Left lung (tissue), 10 donors: ENCODE data around the gene F7. TPM values are rescaled to one million over a fixed set of nuclear protein-coding genes. Genes with fewer than 3 reads are reported as not detected.

Source experiments
- ATAC-seq: fragments of 200-7000 bp; cut with Tn5 transposase; one replicate; pipeline ENCODE4 v1.9.1; 2020; ENCODE audit warnings: moderate library complexity
- DNase-seq, 4 donors: peaks; one replicate each; pipeline ENCODE4 v3.0.0-alpha.2; 2013 to 2020
- H3K27ac ChIP-seq, 2 donors: fragments of 200-600 bp; sonication (generic) in 1 of 2; one replicate each; pipeline versions ENCODE4 v1.5.0 to v1.8.0; 2020 to 2021
- H3K27me3 ChIP-seq, 2 donors: fragments of 200-600 bp; sonication (generic) in 1 of 2; one replicate each; pipeline versions ENCODE4 v1.5.0 to v1.8.0; 2020 to 2021
- H3K36me3 ChIP-seq, 2 donors: fragments of 200-600 bp; sonication (generic) in 1 of 2; one replicate each; pipeline versions ENCODE4 v1.5.0 to v1.8.0; 2020 to 2021
- H3K4me1 ChIP-seq, 2 donors: fragments of 200-600 bp; one replicate each; pipeline ENCODE4 v1.8.0; 2021
- H3K4me3 ChIP-seq, 2 donors: fragments of 200-600 bp; sonication (generic) in 1 of 2; one replicate each; pipeline versions ENCODE4 v1.5.0 to v1.8.0; 2020 to 2021; ENCODE audit warnings: mild to moderate bottlenecking in 1 of 2
- H3K9me3 ChIP-seq, 2 donors: fragments of 200-600 bp; sonication (generic) in 1 of 2; one replicate each; pipeline versions ENCODE4 v1.5.0 to v1.8.0; 2020 to 2021
- CTCF ChIP-seq, 2 donors: fragments of 200-600 bp; sonication (generic) in 1 of 2; IDR thresholded peaks; one replicate each; pipeline versions ENCODE4 v1.5.0 to v1.8.0; 2021; ENCODE audit warnings: antibody characterized with exemption in 2 of 2
- intact Hi-C, 2 donors: fragments of 100-400 bp; cut with DNase I; formaldehyde crosslinking; loops; one replicate each; pipeline versions ENCODE4 v1.11.2 to v1.14.2; 2022
- polyA plus RNA-seq, 6 donors: library from polyadenylated mRNA; unstranded; fragments of 120-200 nt; gene quantifications; one replicate each; pipeline ENCODE4 v1.2.1, GENCODE V29; 2013; ENCODE audit not compliant: insufficient read length in 6 of 6
- total RNA-seq, 2 donors: library from RNA; stranded (reverse); fragmentation: NEBNext Ultra II Directional; extraction: Animal tissue kit (Norgen Biotek cat#: 25700); gene quantifications; one replicate each; pipeline ENCODE4 v1.2.1, GENCODE V29; 2021
- donor health status: DM: no; HTN: yes; CAD: no.
- donor health status: DM: no; HTN: no; CAD: no.

The F7 gene
- total and polyA plus RNA-seq, 8 donors: 0.46 to 1.0 (median 0.89) TPM; not detected in 2

GRCh38 chr13:113138792-113139551 lies 33.4 kb downstream of the F7 start:
- no peaks in the 10 kb centered on the region for H3K36me3 ChIP-seq
- no peaks in the 10 kb centered on the region for H3K4me1 ChIP-seq
- H3K27me3 ChIP-seq: no peaks in the 10 kb centered on the region
- DNase-seq: no peak
- H3K9me3 ChIP-seq: no peaks in the 10 kb centered on the region
- no peak for TF ChIP-seq CTCF (IDR thresholded peaks at IDR 0.05)
- H3K27ac ChIP-seq: no peak overlapping the region
- H3K4me3 ChIP-seq: no peak overlapping the region
- ATAC-seq: no peak
- intact Hi-C loops: no loop called here

GRCh38 chr13:113139577-113139976 lies 34.0 kb downstream of the F7 start:
- intact Hi-C loops: no loop called here
- no peak for DNase-seq
- Histone ChIP-seq H3K9me3 (no peaks in the 10 kb centered on the region), H3K4me3 (no peak overlapping the region), H3K27me3 (no peaks in the 10 kb centered on the region), H3K4me1 (no peaks in the 10 kb centered on the region), H3K36me3 (no peaks in the 10 kb centered on the region), H3K27ac (no peak overlapping the region)
- ATAC-seq: no peak
- no peak for TF ChIP-seq CTCF (IDR thresholded peaks at IDR 0.05)

GRCh38 chr13:113140677-113141600 lies 35.3 kb downstream of the F7 start:
- intact Hi-C loops: no loop called here
- Histone ChIP-seq H3K4me3 (no peak overlapping the region), H3K4me1 (no peaks in the 10 kb centered on the region), H3K27ac (no peak overlapping the region), H3K27me3 (no peaks in the 10 kb centered on the region), H3K9me3 (no peaks in the 10 kb centered on the region), H3K36me3 (no peaks in the 10 kb centered on the region)
- DNase-seq (peak in 1 of 4 donors; percentile 61), ATAC-seq (no peak)
- TF ChIP-seq CTCF (IDR thresholded peaks at IDR 0.05): no peak

GRCh38 chr13:113141601-113141970 lies 36.0 kb downstream of the F7 start:
- Histone ChIP-seq H3K9me3 (no peaks in the 10 kb centered on the region), H3K27me3 (no peaks in the 10 kb centered on the region), H3K4me1 (no peaks in the 10 kb centered on the region), H3K27ac (no peak overlapping the region), H3K4me3 (no peak overlapping the region), H3K36me3 (no peaks in the 10 kb centered on the region)
- intact Hi-C loops: no loop called here
- DNase-seq: peak in 1 of 4 donors; percentile 75
- TF ChIP-seq CTCF (IDR thresholded peaks at IDR 0.05): no peak
- ATAC-seq: no peak

GRCh38 chr13:113142876-113143275 lies 37.3 kb downstream of the F7 start:
- no peak for ATAC-seq
- TF ChIP-seq CTCF (IDR thresholded peaks at IDR 0.05): no peak
- DNase-seq: peak in 1 of 4 donors; percentile 55
- intact Hi-C loops: no loop called here
- H3K9me3 ChIP-seq: no peaks in the 10 kb centered on the region
- no peak overlapping the region for H3K27ac ChIP-seq
- H3K4me1 ChIP-seq: no peaks in the 10 kb centered on the region
- H3K27me3 ChIP-seq: no peaks in the 10 kb centered on the region
- H3K36me3 ChIP-seq: no peaks in the 10 kb centered on the region
- H3K4me3 ChIP-seq: no peak overlapping the region
